CD4-positive, alpha-beta T cell treated with Interleukin-17A for 1 hour (primary cell): ENCODE results near the gene UTS2R.
"Not testable (repeated sequence)": the region's sequence is repeated elsewhere in the genome, so short reads cannot be mapped to it uniquely, and the experiment has no call there.

Experiments used
- DNase-seq: peaks from one replicate; pipeline ENCODE4 v3.0.0-alpha.2; 2020

Gene UTS2R

DNA sequence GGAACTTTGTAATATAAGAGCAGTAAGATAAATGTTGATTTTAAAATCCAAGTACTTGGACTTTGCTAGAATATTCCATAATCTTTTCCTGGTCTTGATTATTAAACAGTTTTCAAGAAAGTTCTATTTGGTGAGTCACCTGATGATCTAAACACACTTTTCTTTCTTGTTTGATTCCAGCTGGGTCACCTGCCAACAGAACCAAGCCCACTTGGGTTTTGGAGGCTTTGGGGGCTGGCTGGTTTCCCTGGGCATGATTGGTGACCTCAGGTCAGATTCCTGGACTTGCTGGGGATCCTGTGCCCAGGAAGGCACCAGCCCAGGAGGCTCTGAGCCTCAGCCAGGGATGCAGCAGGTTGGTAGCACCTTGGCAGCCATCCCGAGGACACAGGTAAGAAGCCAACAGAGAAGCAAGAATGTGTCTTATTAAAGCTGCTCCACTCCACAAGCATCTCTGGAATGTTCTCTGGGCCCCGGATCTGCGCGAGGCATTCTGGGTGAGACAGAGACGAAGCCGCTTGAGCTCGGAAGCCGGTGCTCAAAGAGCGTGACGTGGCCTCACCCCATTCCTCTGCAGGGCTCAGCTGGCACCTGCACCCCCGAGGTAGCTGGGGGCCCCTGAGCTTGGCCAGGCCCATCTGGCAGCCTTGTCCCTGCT is 15.7 kb upstream of the UTS2R start:
- DNase-seq = no peak

DNA sequence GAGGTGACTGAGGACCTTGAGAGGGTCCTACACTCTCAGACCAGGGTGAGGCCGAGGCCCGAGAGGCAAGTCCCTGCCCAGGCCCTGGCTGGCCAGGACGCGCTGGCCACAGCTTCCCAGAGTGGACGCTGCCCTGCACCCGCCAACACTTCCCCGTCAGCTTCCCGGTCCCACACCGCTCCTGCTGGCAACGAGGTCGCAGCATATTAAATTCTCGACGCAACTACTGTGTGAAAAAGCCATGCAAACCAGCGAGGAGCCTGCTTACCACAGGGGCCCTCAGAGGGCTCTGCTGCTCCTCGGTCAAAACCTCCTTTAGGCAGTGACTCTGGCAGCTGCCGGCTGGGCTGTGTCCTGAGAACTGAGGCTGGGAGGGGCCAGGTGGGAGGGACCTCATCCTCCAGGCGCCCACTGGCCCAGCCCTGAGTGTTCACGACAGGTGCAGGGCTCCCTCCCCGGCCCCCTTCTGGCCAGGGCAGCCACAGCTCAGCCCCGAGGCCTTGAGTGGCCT is 14.7 kb upstream of the UTS2R start:
- no peak for DNase-seq

DNA sequence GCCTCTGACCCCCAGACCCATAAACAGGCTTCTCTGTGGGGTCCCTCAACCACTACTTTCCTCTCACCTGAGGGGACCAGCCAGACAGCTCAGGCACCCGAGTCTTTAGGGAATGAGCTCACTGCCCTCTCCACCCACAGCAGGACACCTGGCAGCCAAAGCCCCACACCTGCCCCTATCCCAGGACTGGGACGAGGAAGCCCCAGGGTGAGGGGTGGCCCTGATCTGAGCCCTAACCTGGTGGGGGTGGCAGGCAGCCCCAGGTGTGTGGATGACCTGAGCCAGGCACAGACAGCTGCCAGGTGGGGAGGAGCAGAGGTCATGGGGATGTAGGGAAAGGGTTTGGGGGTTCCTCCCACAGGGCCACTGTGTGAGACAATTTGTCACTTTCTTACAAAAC is 14.2 kb upstream of the UTS2R start:
- DNase-seq = no peak

DNA sequence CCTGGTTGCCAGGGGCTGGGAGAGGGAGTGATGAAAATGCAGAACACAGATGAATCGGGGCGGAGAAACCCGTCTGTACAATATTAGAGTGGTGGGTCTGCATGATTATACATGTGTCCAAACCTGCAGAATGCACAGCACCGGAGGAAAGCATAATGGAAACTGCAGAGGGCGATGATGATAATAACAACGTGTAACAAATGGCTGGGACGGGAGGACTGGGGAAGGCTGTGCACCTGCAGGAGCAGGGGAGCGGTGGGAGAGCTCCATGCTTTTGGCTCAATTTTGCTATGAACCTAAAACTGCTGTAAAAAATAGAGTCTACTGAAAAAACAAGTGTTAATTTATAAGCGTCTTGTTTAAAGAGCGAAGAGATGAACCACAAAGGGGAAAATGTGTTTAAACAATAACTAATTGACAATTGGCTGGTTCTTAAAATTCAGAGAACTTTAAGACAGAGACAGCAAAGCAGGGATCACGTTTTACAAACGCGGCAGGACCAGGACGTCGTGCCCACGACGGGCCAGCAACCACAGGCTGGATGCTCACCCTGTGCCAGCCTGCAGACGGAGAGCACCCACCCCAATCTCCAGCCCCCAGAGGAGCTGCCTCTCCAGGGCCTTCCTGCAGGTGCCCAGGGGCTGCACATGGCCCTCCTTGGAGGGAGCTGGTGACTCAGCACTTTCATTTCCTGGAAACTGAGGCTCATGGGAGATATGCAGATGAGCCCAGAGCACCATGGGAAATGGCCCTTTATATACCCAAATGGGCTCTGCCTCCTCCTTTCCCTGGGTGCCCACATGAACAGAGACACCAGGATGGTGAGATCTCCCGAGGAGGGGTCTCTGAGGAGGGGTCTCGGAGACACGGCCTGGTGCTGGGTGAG is 12.9 kb upstream of the UTS2R start, which contains the start of gene TEX19:
TEX19 (plus strand) TSS at position 783 of the 886 bp plus-strand sequence. CDS start 2,904 bp downstream, outside the sequence.
- DNase-seq = no peak

DNA sequence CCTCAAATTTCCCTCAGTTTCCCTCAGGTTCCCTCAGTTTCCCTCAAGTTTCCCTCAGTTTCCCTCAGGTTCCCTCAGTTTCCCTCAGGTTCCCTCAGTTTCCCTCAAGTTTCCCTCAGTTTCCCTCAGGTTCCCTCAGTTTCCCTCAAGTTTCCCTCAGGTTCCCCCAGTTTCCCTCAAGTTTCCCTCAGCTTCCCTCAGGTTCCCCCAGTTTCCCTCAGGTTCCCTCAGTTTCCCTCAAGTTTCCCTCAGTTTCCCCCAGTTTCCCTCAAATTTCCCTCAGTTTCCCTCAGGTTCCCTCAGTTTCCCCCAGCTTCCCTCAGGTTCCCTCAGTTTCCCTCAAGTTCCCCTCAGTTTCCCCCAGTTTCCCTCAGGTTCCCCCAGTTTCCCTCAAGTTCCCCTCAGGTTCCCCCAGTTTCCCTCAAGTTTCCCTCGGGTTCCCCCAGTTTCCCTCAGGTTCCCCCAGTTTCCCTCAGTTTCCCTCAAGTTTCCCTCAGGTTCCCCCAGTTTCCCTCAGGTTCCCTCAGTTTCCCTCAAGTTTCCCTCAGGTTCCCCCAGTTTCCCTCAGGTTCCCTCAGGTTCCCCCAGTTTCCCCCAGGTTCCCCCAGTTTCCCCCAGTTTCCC is 12.0 kb upstream of the UTS2R start:
- DNase-seq = not testable (repeated sequence)

DNA sequence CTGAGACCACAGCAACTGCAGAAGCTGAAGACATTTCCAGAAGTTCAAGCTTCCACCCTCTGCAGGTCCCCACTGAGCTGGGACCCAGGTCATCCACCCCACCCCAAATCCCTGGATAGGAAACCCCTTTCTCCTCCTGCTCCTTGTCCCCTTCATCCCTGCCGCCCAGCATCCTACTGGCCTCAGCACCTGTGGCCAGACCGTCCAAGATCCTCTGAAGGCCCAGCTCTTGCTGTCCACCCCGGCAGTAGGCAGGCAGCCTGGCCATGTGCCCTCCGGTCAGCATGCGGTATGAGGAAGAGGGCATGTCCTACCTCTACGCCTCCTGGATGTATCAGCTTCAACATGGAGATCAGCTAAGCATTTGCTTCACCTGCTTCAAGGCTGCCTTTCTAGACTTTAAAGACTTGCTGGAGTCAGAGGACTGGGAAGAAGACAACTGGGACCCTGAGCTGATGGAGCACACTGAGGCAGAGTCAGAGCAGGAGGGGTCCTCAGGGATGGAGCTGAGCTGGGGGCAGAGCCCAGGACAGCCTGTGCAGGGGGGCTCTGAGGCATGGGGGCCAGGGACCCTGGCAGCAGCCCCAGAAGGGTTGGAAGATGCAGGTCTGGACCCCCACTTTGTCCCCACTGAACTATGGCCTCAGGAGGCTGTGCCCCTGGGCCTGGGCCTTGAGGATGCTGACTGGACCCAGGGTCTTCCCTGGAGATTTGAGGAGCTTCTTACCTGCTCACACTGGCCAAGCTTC is 9.5 kb upstream of the UTS2R start:
- DNase-seq = no peak

DNA sequence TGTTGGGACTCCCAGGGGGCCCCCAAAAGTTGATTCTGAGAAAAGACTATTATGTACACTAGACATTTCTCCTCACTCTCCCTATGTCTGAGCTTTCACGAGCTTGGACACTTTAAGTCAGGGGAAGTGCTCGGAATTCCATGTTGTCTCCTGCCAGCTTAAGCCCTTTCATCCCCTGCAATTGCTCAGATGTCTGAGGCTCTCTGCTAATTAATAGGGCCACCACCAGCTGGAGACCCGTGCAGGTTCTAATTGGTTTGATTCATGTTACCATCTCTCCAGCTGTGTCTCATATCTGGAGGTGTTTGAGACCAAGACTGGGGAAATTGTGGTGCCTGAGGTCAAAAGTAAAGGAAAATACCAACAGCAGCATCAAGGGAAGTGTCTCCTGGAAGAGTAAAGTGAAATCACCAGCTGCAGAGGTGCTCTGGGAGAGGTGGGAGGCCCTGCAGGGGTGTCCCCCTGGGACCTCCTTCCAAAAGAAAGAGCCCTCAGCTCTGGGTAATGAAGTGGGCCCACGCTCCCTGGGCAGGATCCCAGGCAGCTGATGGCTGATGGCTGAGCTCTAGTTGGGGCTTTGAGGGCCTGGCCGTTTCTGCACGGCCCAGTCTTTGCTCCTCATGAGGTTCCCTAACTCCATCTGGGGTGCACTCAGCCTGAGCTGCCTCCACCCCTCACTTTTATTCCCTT is 5.8 kb upstream of the UTS2R start:
- DNase-seq = no peak

DNA sequence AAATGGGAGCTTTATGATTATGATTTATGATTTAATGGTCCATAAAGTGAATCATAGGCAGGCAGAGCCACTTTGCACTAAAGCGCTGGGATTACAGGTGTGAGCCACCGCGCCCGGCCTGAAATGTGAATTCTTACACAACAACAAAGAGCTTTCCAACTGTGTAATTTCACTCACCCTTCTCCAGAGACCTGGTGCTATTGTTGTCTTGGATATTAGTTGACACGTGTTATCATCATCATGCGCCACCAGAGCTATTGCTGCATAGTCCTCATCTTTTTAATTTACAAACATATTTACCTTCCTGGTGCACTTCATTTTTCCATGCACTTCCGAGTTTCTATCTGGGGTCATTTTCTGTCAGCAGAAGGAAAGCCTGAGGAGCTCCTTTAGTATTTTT is 4.8 kb upstream of the UTS2R start:
- no peak for DNase-seq

DNA sequence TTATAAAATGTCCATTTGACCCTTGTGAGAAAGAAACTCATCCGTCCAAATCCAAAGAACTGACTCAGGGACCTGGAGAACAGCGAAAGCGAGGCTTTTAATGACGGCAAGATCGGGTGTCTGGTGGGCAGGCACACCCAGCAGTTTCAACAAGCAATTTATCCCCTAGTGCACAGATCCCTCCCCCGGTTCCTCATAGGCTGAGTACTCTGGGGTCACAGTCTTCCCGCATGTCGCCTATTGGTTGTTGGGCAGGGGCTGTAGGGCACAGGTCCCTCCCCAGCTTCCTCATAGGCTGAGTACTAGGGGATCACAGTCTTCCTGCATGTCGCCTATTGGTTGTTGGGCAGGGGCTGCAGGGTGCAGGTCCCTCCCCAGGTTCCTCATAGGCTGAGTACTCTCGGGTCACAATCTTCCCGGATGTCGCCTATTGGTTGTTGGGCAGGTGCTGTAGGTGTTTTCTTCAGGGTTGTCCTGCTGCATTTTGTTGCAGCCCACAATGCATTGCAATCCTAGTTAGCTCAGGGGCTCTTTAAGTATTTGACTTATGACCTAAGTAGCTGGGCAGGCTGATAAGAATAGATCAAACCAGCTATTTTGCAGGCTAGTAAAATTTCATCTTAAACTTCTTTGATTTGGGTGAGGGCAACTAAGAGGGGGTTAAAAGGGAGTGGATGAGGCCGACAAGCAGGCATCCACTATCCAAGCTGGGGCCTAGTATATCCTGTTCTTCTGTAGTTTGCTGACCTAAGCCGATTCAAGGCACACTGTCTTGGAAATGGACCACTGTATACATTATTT is 3.6 kb upstream of the UTS2R start:
- DNase-seq = no peak

DNA sequence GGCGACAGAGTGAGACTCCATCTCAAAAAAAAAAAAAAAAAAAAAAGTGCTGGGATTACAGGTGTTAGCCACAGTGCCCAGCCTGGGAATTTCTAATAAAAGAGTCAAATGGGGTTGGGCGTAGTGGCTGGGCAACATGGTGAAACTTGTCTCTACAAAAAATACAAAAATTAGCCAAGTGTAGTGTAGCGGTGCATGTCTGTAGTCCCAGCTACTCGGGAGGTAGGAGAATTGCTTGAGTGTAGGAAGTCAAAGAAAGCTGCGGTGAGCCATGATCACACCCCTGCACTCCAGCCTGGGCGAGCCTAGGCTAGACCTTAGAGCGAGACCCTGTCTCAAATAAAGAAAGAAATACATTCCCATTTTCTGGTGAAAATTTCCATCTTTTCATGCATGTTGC is 2.4 kb upstream of the UTS2R start:
- no peak for DNase-seq

DNA sequence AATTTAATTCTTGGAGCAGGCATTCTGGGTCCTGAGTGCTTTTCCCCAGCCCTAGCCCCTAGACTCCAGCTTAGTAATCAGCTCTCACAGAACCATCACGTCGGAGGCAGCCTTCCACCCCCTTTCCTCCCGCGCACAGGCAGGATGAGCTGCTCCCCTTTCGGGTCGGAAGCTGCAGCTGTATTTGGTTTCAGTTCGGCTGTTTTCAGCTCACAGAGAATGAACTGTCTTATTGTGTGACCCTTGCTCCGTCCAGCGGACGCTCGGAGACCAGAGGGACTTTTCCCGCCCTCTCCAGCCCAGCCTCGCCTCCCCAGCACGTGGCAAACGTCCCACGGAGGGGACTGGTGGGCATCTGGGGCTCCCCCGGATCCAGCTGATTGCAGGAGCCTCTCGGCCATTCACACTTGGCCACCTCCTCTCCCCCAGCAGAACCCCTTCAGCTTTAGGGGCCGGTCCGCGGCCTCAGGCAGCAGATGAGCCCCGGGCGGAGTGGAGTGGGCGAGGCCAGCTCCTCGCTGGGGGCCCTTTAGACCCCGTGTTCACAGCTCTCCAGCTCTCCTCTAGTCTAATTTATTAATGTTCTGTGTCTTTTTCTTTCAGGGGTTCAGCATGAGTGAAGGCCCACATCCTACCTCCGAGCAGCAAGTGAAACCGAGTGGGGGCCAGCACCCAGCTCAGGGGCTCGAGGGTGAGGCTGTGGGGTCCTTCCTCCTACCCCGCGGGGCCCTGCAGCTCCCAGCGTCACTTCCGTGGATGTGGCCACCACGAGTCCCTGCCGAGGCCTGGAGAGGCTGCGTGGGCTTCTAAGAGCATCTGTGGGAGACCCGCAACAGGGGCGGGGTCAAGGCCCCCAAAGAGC is 863 bp upstream of the UTS2R start:
- no peak for DNase-seq

DNA sequence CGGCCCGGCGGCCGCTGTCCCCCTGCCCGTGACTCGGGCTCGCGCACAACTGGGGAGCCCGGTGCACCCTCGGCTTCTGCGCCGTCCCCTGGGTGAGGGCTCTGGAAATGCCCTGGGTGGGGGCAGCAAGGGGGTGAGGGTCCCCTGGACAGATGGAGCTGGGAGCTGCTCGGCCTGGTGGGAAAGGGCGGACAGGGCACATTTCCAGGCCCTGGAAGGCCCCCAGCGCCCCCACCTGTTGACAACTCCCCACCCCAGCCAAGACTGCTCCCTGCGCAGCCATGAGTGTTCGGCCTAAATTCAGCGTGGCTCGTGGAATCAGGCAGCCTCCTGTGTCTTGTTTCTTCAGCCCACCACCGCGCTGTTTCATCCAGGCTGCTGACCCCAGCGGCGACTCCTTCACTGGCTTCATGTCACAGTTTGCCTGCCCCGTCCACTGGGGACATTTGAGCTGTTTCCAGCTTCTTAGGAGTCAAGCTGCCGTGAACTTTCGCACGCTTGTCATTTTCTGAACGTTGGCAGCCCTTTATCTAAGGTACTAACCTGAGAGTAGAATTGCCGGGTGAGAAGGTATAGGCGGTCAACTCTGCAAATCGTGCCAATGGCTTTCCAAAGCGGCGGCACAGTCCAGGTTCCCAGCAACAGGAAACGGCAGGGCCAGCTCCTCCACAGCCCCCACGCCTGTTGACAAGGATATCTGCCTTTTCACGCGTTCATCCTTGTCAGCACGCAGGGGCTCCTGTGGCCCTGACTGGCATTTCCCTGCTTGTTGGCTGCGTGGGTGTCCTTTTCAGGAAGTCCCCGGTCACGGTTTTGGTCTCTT is 895 bp downstream of the UTS2R start:
- DNase-seq = no peak

DNA sequence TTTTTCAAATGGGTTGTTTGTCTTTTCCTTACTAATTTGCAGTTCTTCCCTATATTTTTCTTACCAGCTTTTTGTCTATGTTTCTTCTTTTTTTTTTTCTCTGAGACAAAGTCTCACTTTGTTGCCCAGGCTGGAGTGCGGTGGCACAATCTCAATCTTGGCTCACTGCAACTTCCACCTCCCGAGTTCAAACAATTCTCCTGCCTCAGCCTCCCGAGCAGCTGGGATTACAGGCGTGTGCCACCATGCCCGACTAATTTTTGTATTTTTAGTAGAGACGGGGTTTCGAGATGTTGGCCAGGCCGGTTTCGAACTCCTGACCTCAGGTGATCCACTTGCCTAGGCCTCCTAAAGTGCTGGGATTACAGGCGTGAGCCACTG is 1.5 kb downstream of the UTS2R start:
- DNase-seq = not testable (repeated sequence)

DNA sequence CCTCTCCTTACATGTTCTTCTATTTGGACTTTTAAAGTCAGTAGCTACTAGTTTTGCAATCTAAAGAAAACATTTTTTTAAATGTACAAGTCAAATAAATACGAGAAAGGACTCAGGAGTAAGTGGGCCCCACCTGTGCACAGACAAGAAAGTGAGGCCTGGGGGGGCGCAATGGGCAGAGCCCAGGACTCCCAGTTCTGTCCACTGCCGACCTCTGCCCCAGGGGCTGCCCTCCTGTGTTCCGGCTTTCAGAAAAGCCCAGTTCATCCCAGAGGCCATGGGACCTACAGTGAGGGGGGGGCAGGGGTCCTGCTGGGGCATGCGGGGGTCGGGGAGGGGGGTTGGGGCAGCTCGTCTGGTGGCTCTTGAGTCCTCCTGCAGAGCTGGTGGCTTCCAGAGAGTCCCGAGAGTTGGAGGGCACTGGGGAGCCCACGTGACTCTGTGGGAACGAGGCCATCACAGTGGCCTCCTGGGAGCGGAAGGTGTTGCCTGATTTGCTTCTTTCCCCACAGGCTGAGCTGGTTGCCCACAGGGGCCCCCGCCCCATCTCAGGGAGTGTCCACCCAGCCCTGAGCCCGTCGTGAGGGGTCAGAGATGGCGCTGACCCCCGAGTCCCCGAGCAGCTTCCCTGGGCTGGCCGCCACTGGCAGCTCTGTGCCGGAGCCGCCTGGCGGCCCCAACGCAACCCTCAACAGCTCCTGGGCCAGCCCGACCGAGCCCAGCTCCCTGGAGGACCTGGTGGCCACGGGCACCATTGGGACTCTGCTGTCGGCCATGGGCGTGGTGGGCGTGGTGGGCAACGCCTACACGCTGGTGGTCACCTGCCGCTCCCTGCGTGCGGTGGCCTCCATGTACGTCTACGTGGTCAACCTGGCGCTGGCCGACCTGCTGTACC is 2.4 kb downstream of the UTS2R start:
- no peak for DNase-seq

DNA sequence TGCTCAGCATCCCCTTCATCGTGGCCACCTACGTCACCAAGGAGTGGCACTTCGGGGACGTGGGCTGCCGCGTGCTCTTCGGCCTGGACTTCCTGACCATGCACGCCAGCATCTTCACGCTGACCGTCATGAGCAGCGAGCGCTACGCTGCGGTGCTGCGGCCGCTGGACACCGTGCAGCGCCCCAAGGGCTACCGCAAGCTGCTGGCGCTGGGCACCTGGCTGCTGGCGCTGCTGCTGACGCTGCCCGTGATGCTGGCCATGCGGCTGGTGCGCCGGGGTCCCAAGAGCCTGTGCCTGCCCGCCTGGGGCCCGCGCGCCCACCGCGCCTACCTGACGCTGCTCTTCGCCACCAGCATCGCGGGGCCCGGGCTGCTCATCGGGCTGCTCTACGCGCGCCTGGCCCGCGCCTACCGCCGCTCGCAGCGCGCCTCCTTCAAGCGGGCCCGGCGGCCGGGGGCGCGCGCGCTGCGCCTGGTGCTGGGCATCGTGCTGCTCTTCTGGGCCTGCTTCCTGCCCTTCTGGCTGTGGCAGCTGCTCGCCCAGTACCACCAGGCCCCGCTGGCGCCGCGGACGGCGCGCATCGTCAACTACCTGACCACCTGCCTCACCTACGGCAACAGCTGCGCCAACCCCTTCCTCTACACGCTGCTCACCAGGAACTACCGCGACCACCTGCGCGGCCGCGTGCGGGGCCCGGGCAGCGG is 3.2 kb downstream of the UTS2R start:
- no peak for DNase-seq

DNA sequence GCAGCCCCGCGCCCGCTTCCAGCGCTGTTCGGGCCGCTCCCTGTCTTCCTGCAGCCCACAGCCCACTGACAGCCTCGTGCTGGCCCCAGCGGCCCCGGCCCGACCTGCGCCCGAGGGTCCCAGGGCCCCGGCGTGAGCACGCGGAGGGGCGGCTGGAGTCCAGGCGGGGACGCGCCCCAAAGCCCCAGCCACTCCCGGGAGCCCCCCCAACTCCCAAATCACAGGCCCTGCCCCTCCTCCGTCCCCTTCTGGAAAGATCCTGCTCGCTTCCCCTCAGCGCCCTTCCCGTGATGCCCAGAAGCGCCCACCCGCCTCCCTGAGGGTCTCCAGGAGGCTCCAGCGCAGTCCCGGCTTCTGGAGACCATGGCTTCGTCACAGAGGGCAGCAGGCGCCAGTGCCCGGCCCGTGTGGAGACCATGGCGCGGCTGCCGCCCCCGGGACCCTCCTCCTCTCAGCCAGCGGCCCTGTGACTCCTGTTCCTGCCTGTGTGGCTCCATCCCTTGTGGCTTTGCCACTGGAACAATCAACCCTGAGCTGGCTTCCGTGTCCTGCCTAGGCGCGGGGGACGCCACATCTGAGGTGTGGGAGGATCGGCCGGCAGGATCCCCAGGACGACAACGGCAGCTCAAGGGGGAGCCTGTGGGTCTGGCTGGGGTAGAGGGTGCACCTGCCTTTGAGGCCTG is 3.9 kb downstream of the UTS2R start:
- no peak for DNase-seq
